Right lobe of liver (tissue), 4 donors: ENCODE data around the gene GIT2.

ENCODE experiments used
- POLR2A ChIP-seq: fragments of 450-650 bp; IDR thresholded peaks from one replicate; pipeline ENCODE4 v1.6.1; 2017; ENCODE audit warnings: antibody characterized with exemption, mild to moderate bottlenecking
- TF ChIP-seq, protein P1 (sequence below), 4 donors: fragments of 200-600 bp in 3 of 4; fragments of 450-650 bp in 1 of 4; IDR thresholded peaks; one replicate each; pipeline versions ENCODE4 v1.5.1 to v1.8.0; 2016 to 2022; ENCODE audit warnings: antibody characterized with exemption in 4 of 4, mild to moderate bottlenecking in 2 of 4
- donor health status: DM: no; HTN: no; CAD: no.
- donor health status: DM: no; HTN: no; CAD: no.
- donor health status: DM: no; HTN: yes; CAD: no.

- TF ChIP-seq POLR2A, result no peak
- TF ChIP-seq, protein P1, sequence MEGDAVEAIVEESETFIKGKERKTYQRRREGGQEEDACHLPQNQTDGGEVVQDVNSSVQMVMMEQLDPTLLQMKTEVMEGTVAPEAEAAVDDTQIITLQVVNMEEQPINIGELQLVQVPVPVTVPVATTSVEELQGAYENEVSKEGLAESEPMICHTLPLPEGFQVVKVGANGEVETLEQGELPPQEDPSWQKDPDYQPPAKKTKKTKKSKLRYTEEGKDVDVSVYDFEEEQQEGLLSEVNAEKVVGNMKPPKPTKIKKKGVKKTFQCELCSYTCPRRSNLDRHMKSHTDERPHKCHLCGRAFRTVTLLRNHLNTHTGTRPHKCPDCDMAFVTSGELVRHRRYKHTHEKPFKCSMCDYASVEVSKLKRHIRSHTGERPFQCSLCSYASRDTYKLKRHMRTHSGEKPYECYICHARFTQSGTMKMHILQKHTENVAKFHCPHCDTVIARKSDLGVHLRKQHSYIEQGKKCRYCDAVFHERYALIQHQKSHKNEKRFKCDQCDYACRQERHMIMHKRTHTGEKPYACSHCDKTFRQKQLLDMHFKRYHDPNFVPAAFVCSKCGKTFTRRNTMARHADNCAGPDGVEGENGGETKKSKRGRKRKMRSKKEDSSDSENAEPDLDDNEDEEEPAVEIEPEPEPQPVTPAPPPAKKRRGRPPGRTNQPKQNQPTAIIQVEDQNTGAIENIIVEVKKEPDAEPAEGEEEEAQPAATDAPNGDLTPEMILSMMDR (IDR thresholded peaks at IDR 0.05), result no peak
Observed at GRCh38 chr12:110015132-110015531, 19.0 kb upstream of the GIT2 start.
